Stimulated activated CD8-positive, alpha-beta memory T cell treated with anti-CD3 and anti-CD28 coated beads, Interleukin-15, amount 100 ng/mL, for 48 hours (primary cell): ENCODE measurements around the gene KLHL22.
"Not testable (repeated sequence)": the region's sequence is repeated elsewhere in the genome, so short reads cannot be mapped to it uniquely, and the experiment has no call there.

Experiments
- DNase-seq, 2 donors: peaks; one replicate each; pipeline ENCODE4 v3.0.0-alpha.2; 2020; ENCODE audit warnings: low read depth in 2 of 2

Gene KLHL22

DNA sequence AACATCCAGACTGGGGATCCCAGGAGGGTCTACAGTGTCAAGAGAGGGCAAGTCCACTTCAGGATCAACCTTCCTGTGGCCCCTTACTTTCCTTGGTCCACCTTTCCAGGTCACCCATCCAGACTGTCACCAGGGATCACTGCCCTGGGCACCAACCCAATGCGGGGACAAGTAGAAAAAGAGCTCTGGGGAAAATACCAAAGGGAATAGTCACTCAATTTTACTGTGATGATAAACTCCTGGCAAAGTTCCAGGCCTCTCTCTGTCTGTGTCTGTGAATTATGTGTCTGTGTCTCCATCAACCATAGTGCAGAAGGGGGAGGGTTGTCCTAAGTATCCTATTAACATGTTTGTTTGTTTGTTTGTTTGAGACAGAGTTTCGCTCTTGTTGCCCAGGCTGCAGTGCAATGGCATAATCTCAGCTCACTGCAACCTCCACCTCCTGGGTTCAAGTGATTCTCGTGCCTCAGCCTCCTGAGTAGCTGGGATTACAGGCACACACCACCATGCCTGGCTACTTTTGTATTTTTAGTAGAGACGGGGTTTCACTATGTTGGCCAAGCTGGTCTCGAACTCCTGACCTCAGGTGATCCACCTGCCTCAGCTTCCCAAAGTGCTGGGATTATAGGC is 8.8 kb upstream of the KLHL22 start:
- not testable (repeated sequence) for DNase-seq

DNA sequence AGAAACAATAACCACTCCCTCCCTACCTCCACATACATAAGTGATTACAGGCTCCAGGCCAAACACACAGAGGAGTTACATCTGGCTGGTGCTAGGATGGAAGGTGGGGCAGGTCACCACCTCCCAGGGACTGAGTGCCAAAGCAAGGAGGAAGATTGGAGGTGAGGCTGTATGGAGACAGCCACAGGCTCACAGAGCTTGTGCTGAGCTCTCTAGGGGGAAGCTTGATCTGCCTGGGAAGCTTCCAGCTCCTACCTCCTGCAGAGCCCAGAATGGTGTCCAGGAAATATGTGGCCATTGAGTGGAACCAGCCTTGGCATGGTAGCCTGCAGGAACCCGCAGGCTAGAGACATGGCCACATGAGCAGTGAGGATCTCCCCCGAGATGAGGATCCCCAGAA is 8.2 kb upstream of the KLHL22 start:
- DNase-seq = no peak

DNA sequence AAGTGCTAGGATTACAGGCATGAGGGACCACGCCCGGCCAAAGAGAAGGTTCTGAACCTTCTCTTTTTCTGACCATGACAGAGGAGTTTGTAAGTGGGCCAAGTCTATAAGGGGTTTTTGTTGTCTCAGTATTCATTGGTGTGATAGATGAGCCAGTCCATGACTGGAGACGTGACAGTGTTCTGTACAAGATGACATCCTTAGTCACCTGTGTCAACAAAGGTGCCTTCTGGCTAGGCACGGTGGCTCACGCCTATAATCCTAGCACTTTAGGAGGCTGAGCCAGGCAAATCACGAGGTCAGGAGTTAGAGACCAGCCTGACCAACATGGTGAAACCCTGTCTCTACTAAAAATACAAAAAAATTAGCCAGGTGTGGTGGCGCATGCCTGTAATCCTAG is 4.2 kb upstream of the KLHL22 start:
- DNase-seq = no peak

DNA sequence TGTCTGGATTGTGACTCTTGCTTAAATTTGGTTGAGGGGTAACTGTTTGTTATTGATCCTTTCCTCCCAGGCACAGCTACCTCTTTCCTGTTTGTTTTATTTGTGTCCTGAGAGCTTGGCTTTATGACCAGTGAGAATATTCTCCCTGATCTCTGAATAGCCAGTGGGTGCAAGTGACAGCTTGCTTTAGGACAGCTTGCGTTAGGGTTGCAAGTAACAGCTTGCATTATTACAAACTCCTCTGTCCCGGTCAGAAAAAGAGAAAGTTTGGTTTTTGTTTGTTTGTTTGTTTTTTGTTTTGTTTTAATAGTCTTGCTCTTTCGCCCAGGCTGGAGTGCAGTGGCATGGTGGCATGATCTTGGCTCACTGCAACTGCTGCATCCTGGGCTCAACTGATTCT is 3.3 kb upstream of the KLHL22 start:
- DNase-seq = no peak

DNA sequence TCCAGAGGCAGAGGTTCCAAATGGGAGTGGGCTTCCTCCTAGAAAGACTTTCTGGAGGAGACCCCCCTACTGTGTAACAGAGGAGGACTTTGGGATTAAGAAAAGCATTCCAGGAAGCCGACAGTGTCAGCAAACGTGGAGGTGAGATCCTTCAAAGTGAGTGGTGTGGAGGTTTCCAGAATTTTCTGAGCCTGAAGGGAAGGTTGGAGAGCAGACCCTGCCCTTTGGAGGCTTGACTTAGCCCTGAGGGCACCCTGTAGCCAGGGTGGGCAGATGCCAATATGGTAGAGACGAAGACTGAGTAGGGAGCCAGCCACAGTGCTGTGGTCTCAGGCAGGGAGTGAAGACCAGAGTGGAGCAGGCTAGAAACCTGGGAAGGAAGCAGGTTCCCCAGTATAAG is 1.8 kb upstream of the KLHL22 start:
- DNase-seq = no peak

DNA sequence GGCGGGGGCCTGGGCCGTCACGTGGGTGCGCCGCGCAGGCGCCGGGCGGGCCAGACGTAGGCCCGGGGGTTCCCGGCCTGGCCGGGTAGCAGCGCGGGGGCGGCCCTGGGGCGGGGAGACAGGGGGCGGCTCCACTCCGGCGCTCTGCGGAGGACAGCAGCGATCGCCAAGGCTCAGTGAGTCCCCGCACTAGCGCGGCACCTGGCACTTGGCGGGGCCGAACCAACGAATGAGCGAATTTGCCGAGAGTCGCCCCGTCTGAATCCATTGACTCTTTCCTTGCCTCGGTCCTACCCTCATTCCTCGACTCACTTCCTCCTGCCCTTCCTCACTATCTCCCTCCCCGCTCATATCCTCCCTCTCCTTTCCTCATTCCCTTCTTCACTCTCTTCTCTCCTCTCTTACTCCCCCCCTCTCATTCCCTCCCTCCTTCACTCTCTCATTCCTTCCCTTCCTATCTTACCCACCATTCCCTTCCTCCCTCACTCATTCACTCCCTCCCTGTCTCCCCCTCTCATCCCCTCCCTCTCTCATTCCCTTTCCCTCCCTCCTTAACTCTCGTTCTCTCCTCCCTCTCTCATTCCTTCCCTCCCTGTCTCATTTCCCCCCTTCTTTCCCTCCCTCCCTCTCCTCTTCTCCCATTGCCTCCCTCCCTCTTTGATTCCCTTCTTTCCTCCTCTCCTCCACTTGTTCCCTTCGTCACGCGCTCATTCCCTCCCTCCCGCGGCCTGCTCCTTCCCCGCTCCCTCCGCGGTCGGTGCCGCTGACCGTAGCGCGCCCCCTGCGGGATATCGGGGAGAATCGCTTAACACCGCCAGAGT is 476 bp upstream of the KLHL22 start:
- DNase-seq = peak; percentile 93 to 95

DNA sequence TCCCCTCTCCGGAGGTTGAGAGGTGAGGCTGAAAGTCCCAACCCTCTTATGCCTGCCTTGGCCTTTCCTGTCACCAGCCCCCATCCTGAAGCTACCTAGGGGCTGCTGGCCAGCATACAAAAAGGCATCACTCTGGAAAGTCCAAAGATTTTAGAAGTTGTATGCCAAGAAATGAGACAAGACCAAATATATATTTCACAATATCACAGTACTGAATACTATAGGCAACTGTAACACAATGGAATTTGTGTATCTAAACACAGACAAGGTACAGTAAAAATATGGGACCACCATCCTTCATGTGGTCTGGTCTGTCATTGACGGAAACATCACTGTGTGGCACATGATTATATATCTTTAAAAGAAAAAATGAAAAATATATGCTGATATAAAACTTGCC is 4.2 kb downstream of the KLHL22 start:
- no peak for DNase-seq

DNA sequence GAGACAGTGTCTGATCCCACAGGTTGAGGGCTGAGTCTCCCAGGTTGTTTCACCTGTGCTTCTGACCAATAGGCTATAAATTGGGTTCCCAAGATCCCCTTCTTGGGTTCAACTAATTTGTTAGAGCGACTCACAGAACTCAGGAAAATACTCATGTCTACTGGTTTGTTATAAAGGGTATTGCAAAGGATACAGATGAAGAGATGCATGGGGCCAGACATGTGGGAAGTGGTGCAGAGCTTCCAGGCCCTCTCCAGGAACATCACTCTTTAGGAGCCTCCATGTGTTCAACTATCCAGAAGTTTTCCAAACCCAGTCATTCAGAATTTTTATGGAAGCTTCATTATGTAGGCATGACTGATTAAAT is 4.7 kb downstream of the KLHL22 start:
- no peak for DNase-seq

DNA sequence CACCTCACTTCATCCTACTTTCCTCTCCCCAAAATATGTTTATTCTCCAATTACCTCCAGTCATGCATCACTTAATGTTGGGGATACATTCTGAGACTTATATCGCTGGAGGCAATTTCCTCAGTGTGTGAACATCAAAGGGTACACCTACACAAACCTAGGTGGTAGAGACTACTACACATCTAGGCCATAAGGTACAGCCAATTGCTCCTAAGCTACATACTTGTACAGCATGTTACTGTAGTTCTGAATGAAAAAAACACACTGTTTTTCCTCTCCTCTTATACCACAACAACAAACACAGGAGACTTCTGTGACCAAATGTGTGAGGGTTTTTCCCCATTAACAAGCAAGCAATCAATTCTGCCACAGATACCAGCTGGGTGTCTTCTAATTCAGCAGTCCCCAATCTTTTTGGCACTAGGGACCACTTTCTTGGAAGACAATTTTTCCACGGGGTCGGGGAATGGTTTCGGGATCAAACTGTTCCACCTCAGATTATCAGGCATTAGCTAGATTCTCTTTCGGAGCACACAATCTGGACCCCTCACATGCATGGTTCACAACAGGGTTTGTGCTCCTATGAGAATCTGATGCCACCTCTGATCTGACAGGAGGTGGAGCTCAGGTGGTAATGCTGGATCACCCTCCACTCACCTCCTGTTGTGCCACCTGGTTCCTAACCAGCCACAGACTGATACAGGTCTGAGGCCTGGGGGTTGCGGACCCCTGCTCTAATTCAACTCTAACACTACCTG is 5.2 kb downstream of the KLHL22 start:
- no peak for DNase-seq

DNA sequence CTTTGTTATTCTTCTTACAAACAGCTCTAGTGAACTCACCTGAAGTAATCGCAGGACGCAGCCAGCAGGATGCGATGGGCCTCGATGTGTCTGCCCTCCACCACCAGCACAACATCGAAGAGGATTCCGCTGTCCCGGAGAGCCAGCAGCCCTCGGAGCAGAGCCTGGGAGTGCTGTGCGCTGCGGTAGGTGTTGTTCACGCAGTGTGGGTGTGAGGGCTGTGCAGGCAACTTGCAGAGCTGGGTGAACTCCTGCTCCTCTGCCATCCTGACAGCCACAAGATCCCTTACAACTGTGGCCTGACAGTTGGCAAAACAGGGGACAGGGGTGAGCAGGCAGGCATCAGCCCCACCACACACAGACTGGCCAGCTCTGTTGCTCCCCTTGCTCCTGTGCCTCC is 6.6 kb downstream of the KLHL22 start:
- no peak for DNase-seq

DNA sequence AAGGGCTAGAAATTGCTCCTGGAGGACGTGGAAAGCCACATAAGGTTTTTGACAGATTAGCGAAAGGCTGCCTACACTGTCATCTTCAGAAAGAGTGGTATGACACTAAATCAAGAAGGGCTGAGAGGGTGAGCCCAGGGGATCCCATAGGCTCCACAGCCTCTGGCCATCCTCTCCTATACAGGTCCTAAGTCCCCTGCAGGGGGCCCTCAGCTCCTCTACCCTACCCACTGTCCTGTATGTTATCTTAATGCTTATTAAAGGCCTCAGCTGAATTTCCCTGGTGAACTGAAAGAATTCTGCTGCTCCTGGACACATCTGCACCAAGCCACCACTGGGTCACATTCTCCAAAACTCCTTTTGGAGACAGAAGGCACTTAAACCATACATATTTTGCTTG is 7.9 kb downstream of the KLHL22 start:
- no peak for DNase-seq

DNA sequence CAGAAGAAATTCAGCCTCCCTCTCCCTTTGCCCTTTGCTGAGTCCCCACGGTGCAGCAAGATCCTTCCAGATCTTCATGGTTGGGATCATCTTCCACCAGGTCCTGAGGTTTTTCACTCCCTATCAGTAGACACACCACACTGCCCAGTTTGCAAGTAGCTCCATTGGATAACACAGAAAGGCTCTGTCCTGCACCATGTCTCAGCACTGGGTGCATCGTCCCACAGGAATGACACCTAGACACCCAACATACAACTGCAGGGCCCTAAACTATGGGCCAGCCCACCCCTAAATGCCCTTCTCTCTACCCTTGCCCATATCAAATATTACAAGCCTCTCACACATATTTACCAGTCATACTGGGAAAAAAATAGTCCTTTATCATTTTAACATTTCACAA is 9.4 kb downstream of the KLHL22 start:
- no peak for DNase-seq

DNA sequence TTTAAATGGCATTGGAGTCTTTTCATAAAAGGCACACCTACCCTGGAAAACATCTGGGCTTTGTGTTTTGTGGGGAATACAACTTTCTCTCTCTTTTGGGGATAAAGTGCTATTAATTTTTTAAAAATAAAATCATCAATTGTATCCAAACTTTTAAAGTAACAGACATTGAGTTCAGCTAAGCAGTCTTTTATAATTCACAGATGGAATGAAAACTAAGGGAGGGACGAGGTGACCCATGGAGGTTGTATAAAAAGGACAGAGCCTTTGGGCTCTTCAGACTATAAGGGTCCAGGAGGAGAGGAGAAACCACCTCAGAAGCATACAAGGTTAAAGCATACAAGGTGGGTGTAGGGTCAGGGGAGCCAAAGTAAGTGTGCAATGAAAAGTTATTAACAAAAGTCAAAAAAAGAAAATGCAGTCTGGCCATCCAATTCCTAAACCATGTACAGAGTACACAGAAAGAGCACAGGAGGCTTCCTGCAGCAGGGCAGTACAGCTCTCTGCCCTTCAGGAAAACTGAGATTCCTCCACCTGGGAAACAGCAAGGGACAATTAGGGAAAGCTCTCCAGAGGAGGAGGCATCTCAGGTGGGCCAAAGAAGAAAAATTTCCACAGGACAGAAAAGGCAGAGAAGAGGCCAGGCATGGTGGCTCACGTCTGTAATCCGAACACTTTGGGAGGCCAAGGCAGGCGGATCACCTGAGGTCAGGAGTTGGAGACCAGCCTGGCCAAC is 10.5 kb downstream of the KLHL22 start:
- no peak for DNase-seq

DNA sequence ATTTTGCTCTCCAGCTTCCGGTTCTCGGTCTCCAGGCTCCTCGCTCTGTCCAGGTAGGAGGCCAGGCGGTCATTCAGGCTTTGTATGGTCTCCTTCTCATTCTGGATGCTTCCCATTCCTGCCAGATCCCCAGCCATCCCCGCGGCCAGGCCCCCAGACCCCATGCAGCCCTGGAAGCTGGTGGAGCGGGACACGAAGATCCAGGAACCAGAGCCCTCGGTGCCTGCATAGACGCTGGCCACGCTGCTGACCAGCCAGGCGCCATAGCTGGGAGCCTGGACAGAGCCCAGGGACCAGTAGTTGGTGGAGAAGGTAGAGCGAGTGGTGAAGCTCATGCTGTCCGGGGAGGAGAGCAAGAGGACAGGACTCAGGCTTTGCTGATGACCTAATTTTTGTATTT is 11.8 kb downstream of the KLHL22 start:
- DNase-seq = no peak

DNA sequence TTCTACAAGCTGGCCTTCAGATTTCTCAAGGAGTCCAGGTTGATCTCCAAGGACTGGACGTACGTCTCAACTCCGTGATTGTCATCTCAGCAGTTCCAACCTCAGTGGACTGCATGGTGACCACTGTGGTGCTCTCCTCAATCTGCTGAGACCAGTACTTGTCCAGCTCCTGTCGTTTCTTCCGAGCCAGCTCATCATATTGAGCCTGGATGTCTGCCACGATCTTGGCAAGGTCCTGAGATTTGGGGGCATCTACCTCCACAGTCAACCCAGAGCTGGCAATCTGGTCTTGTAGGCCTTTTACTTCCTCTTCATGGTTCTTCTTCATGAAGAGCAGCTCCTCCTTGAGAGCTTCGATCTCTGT is 12.5 kb downstream of the KLHL22 start:
- not testable (repeated sequence) for DNase-seq

DNA sequence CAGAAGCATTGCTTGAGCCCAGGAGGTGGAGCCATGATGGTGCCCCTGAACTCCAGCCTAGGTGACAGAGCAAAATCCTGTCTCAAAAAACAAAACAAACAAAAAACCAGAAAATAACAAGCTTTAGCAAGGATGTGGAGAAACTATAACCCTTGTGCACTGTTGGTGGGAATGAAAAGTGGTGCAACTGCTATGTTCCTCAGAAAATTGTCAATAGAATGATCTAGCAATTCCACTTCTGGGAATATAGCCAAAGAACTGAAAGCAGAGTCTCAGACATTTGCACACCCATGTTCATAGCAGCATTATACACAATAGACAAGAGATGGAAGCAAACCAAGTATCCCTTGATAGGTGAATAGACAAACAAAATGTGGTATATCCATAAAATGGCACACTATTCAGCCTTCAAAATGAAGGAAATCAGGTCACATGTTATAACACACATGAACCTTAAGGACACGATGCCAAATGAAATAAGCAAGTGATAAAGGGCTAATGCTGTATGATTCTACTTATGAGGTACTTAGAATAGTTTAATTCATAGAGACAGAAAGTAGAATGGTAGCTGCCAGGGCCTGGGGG is 15.9 kb downstream of the KLHL22 start:
- no peak for DNase-seq

DNA sequence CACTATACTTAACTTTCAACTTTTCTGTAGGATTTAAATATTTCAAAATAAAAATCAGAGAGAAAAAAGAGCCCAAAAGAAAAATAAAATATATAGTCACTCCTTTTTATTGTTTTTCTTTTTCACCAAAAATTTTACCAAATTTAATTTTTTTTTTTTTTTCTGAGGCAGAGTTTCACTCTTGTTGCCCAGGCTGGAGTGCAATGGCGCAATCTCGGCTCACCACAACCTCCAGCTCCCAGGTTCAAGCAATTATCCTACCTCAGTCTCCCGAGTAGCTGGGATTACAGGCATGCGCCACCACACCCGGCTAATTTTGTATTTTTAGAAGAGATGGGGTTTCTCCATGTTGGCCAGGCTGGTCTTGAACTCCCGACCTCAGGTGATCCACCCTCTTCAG is 17.5 kb downstream of the KLHL22 start:
- DNase-seq = not testable (repeated sequence)

DNA sequence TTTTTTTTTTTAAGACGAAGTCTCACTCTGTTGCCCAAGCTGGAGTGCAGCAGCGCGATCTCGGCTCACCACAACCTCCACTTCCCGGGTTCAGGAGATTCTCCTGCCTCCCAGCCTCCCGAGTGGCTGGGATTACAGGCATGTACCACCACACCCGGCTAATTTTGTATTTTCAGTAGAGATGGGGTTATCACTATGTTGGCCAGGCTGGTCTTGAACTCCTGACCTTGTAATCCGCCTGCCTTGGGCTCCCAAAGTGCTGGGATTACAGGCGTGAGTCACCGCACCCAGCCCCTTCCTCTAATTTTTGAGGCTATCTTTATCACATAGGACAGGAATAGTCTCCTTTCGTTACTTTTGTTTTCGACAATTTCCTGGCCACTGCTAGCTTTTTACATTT is 20.0 kb downstream of the KLHL22 start:
- not testable (repeated sequence) for DNase-seq

DNA sequence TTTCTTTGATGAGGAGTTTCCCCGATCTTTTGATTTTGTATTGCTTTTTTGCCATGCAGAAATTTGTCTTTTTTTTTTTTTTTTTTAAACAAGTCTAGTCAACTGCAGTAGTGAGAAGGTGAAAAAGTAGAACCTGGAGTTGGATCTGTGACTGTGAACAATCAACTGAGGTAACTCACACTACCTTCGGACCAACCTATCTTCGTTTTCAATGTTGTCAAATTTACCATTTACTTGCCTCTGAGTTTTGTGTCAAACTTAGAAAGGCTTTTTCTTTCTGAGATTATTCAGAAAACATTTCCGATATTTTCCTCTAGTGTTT is 20.5 kb downstream of the KLHL22 start:
- no peak for DNase-seq

DNA sequence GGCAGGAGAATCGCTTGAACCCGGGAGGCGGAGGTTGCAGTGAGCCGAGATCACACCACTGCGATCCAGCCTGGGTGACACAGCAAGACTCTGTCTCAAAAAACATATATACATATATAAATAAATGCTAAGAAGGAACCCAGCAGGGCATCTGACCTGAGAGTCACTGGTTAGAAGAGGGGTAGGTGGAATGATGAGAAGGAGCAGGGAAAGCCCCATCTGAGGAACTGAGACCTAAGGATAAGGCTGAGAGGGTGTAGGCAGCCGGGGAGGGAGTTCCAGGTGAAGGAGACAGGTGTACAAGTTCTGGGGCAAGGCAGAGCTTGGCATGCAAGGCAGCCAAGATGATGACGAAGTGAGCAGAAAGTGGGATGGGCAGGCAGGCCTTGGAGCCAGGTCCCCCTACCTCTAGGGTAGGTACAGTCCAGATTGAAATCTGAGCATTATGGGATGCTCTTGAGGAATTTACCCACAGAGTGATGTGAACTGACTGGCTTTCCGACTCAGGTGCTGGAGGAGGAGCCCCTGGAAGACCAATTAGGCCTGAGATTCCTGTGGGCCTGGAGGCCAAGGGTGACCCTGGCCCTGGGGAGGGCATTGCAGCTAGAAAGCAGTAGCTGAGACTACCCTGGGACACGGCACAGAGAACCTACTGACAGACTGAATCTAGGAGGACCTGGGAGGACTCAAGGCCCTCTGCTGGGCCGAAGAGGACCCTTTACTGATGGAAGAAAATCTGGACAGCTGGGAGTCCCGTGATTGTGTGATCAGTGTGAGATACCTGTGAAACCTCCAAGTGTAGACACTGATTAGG is 22.8 kb downstream of the KLHL22 start:
- no peak for DNase-seq

DNA sequence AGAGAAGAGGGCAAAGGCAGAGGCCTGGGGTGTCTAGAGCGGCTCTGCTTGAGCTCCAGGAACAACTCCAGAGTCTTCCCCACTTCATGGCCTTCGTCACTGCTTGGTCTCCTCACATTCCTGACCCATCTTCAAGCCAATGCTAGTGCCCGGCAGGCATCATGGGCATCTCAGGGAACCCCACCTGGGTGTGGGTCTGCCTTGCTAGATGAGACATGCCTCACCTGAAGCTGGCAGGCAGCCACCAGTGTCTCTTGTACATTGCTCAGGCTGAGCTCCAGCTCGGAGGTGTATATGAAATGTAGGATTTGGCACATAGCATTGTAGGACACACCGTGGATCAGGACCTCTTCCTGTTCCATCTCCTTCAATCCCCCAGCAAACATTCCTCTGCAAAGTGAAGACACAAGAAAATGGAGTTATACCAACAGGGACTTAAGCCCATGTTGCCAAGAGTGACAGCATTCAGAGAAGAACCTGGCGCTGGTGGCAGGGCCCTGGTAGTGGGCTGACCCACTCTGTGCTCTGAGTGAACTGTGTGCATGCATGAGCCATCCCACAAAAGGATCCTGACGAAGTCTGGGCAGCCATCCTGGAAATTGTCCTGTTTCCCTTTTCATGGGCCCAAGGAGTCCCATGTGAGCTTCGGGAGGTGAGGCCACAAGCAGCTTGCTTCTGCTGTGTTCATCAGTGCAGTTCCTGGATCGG is 24.3 kb downstream of the KLHL22 start:
- DNase-seq = no peak
